ENCODE results near the gene KLF7. TPM values are rescaled to one million over a fixed set of nuclear protein-coding genes. Genes with fewer than 3 reads are reported as not detected.

Gene KLF7
- total RNA-seq = 10 to 100 TPM; 22.9 to 39.1 (median 32.4) TPM
- total RNA-seq (2013) = 21.9 TPM

- Histone ChIP-seq H3K4me3 (ENCODE audit: low read length) (peak within 1 kb of the TSS; percentile 74), H3K36me3 (ENCODE audit: control insufficient read depth, insufficient read depth, low read length) (no peaks in the 10 kb centered on the region), H3K4me1 (ENCODE audit: control insufficient read depth, insufficient read depth, low read length) (peaks cover 18% of the 10 kb centered on the region), H3K9me3 (ENCODE audit: control insufficient read depth, insufficient read depth, low read length) (no peaks in the 10 kb centered on the region), H3K27ac (ENCODE audit: low read length) (peak within 1 kb of the TSS; percentile 95), H3K27me3 (ENCODE audit: control insufficient read depth, insufficient read depth, low read length) (no peaks in the 10 kb centered on the region)
- H3K36me3 Mint-ChIP-seq = no peaks in the 10 kb centered on the region
- intact Hi-C loops (cut with micrococcal nuclease) = loop anchor here (2.0 to 5.0 kb wide), 3 partner anchors 23 to 398 kb away; partner anchors contain the start of genes CREB1, FASTKD2 and MDH1B
- peak within 1 kb of the TSS; percentile 99 for H3K4me3 Mint-ChIP-seq
- peak in 2 of 3 donors; percentile 17 to 18 for ATAC-seq
- peaks cover 0 to 25% of the 10 kb centered on the region in 2 donors for H3K27me3 Mint-ChIP-seq (ENCODE audit: low read depth in 2 of 2)
- H3K9me3 Mint-ChIP-seq = no peaks in the 10 kb centered on the region
- H3K27ac Mint-ChIP-seq = peak within 1 kb of the TSS; percentile 92 to 99
- WGBS (ENCODE audit: insufficient coverage) = 0% methylated on average over 25 of the region's 36 CpGs
- H3K4me1 Mint-ChIP-seq = peaks cover 45 to 56% of the 10 kb centered on the region in 2 donors
- no peak for TF ChIP-seq CTCF (IDR thresholded peaks at IDR 0.05)
- peak; percentile 51 to 76 for DNase-seq
Observed at GRCh38 chr2:207165121-207166038, at the start of gene KLF7. KLF7 (minus strand) TSS chr2:207165948; CDS start chr2:207165568, 380 bp downstream.

GRCh38 chr2:207215308-207215707 lies 49.6 kb upstream of the KLF7 start:
- peaks cover 7 to 46% of the 10 kb centered on the region in 2 donors for H3K27me3 Mint-ChIP-seq (ENCODE audit: low read depth in 2 of 2)
- H3K27ac Mint-ChIP-seq = no peak overlapping the region
- H3K4me3 Mint-ChIP-seq = no peak overlapping the region
- Histone ChIP-seq H3K9me3 (ENCODE audit: control insufficient read depth, insufficient read depth, low read length) (no peaks in the 10 kb centered on the region), H3K4me3 (ENCODE audit: low read length) (no peak overlapping the region), H3K27me3 (ENCODE audit: control insufficient read depth, insufficient read depth, low read length) (no peaks in the 10 kb centered on the region), H3K4me1 (ENCODE audit: control insufficient read depth, insufficient read depth, low read length) (no peaks in the 10 kb centered on the region), H3K27ac (ENCODE audit: low read length) (no peak overlapping the region), H3K36me3 (ENCODE audit: control insufficient read depth, insufficient read depth, low read length) (no peaks in the 10 kb centered on the region)
- no peak for DNase-seq
- H3K4me1 Mint-ChIP-seq = no peaks in the 10 kb centered on the region
- H3K36me3 Mint-ChIP-seq = no peaks in the 10 kb centered on the region
- 100% methylated on average over 1 of the region's 2 CpGs for WGBS (ENCODE audit: insufficient coverage)
- no peaks in the 10 kb centered on the region for H3K9me3 Mint-ChIP-seq
- no peak for TF ChIP-seq CTCF (IDR thresholded peaks at IDR 0.05)
- ATAC-seq = no peak
- intact Hi-C loops (cut with micrococcal nuclease) = no loop called here

- intact Hi-C loops (cut with micrococcal nuclease) = no loop called here
- Histone ChIP-seq H3K9me3 (ENCODE audit: control insufficient read depth, insufficient read depth, low read length) (no peaks in the 10 kb centered on the region), H3K27me3 (ENCODE audit: control insufficient read depth, insufficient read depth, low read length) (no peaks in the 10 kb centered on the region), H3K4me3 (ENCODE audit: low read length) (no peak overlapping the region), H3K36me3 (ENCODE audit: control insufficient read depth, insufficient read depth, low read length) (no peaks in the 10 kb centered on the region), H3K27ac (ENCODE audit: low read length) (no peak overlapping the region), H3K4me1 (ENCODE audit: control insufficient read depth, insufficient read depth, low read length) (no peaks in the 10 kb centered on the region)
- Mint-ChIP-seq H3K4me1 (no peaks in the 10 kb centered on the region), H3K27ac (no peak overlapping the region), H3K4me3 (no peak overlapping the region), H3K27me3 (ENCODE audit: low read depth in 2 of 2) (peaks cover 9 to 47% of the 10 kb centered on the region in 2 donors), H3K9me3 (no peaks in the 10 kb centered on the region), H3K36me3 (peaks cover 4% of the 10 kb centered on the region)
- ATAC-seq (no peak), DNase-seq (no peak)
- TF ChIP-seq CTCF (IDR thresholded peaks at IDR 0.05) = no peak
- WGBS (ENCODE audit: insufficient coverage) = 60% methylated on average over 1 of the region's 3 CpGs
Observed at GRCh38 chr2:207214446-207214845, 48.7 kb upstream of the KLF7 start.
